UCSD-AML1 (cell line): ENCODE measurements around the gene MAPKAPK2.

ENCODE experiments used
- DNase-seq: peaks from one replicate; lab custom pipeline; 2025; ENCODE audit not compliant: unreplicated experiment; lab: John Stamatoyannopoulos, UW

The MAPKAPK2 gene

DNA sequence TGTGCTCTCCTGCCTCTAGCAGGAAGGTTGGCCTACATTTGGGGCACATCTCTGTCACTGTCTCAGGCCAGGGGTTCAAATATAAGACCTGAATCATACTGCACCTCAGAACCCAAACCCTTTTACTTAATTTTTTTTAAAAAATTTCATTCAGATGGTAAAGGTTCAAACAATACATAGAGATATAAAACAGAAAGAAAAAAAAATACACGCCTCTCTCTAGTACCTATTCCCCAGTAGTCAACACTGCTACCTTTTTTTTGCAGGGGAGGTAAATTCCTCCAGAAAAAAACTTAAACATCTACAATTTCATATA, 32.9 kb downstream of the MAPKAPK2 start:
- no peak for DNase-seq

DNA sequence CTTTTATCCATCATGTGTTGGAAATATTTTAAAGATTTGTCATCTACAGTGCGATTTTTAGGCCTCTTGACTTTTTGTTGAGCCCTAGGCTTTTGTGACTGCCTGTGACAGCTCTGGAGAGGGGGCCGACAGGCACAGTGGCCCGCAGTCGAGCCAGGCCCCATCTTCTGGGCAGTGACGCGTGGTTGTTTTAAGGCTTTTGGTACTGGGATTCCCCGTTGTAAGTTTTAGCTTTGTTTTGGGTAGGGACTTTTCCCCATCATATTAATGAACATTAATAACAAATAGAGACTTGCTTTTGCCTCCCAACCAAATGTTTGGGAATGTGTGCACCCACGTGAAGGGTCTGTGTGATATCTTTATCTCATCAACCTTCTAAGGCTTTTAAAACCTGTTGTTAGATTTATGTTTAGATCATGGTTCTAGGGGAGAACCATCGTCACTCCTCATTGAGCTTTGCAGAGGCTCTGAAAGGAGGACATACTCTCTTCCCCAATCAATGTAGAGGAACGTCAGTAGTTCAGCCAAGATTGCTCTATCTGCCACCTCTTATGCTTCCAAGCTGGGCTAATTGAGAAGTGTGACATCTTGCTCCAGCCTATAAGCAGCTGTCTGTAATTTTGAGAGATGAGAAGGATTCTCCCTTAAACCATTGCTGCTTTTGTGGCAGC, 34.6 kb downstream of the MAPKAPK2 start:
- DNase-seq: no peak

DNA sequence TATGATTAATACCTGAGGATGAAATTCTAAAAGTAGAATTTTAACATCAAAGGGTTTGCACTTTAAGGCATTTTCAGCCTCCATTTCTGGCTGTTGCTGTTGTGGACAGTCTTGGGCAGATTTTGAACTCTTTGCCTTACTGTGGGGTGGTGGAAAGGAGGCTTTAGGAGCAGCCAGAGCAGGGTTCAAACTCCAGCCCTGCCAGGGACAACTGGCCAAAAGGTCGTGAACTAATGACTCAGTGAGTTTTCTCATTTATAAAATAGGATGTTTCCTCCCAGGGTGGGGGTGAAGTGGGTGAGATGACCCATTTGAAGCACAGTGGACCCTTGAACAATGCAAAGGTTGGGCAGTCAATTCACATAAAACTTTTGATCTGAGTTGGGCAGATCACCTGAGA, 36.7 kb downstream of the MAPKAPK2 start:
- no peak for DNase-seq

DNA sequence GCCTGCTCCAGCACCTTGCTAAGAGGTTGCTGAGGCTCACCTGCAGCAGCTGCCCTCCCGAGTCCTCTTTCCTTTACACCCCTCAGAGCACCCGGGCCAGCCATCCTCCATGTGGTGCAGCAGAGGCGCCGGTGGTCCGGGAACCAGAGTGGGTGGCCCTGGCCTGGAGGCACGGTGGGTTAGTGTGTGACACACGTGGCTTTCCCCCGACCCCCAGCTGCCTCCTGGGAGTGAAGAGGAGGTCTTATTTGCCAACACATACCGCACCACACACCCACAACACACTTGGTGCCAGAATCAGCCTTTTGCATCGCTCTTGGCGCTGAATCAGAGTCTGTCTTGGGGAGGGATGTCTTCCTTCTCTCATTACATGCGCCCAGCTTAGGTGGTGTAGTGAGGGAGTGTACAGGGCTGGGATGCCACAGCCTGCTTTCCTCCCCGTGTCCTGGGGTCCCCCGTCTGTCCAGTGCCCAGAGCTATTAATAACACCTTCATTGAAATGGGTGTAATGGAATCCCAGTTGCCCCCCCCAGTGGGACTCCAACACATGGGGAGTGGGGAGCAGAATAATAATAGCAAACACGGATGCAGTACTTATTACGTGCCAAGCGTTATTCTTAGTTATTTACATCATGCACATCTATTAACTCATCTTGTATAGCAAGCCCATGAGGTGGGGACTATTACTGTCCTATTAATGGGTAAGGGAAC, 38.2 kb downstream of the MAPKAPK2 start:
- no peak for DNase-seq

DNA sequence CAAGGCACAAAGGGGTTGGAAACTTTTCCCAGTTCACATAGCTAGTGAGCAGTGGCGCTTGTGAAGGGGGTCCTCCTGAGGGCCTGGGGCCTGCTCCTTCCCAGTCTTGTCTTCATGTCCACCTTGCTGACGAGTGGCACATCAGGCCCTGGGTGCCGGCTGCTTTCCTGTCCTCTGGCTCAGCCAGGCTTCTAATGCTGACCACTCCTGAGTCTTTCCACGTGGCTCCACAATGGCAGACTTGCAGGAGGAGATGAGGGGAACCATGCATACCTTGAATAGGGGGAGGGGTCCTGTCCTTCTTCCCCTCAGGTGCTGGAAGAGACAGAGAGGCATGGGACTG, 38.7 kb downstream of the MAPKAPK2 start:
- no peak for DNase-seq

- DNase-seq: no peak
Observed at GRCh38 chr1:206723805-206724472, 39.2 kb downstream of the MAPKAPK2 start.

DNA sequence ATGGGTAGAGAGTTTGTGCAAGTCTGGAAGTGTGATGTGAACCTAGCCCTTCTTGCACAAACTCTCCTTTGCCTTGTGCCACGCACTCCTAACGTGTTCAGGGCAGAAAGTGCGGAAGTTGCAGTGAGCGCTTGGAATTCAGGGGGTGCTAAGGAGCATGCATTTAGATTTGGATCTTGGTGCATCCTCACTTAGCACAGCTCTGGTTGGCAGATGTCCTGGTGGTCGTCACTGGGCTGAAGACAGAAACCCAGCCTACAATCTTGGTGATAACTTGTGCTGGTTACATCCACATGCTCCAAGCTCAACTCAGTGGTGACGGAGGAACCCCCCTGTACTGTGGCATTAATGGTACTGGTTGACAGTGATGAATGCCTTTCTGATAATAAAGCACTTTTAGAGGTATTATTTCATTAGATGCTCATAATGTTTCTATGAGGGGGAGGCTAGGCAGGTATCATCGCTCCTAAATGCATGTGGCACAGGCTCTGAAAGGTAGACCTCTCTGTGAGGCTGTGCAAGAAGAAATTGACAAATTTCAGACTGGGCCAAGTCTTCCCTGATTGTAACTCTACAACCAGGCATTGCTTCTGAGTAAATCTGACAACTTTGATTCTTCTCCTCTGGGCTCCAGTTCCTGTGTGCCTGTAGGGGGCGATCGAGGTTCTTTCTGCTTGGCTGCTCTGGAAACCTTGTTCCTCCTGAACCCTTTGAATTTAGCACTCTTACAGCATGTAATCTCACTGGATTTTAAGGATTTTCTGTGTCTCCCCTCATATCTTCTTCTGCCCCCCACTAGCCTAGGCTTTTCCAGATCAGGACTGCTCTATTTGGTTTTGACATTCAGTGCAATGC, 40.6 kb downstream of the MAPKAPK2 start:
- peak; percentile 34 for DNase-seq

GRCh38 chr1:206727981-206728696, 43.4 kb downstream of the MAPKAPK2 start:
- DNase-seq: no peak

DNA sequence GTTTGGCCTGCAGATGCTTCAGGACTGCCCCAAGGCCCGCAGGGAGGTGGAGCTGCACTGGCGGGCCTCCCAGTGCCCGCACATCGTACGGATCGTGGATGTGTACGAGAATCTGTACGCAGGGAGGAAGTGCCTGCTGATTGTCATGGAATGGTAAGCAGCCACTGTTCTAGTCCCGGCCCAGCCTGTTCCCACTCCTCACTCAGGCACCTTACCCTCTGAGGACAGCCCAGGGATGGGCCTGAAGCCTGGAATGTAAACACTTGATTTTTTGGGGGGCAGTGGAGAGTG, 43.9 kb downstream of the MAPKAPK2 start:
- DNase-seq: no peak

DNA sequence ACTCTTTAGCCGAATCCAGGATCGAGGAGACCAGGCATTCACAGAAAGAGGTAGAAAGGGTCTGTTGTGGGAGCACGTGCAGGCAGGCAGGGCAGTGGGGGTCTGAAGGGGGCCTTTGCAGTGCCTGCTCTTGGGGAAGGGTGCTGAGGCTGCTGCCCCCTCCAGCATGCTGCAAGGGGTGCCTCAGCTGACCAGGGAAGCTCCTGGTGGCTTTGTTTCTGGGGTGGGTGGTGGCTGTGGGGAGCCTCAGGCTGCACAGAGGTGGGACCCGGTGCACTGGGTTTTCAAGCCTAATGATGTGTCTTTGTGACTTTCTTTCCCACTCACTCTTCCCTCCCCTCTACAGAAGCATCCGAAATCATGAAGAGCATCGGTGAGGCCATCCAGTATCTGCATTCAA, 44.3 kb downstream of the MAPKAPK2 start:
- no peak for DNase-seq

DNA sequence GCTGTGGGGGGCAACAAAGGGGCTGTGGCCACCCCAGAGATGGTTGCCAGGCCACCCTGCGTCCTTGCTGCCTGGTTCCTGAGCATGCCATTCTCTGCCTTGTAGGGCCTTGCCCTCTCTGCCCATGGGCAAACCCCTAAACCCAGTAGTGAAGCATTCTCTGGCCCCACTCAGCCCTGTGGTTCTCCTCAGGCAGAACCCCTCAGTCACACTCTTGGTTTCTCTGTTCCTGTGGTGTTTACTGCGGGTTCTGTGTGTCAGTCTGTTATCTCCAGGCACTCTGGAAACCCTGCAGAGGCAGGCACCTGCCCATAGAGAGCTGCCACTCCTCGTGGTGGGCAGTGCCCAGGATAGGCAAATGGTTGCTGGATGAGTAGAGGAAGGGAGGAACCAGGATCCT, 44.8 kb downstream of the MAPKAPK2 start:
- no peak for DNase-seq

GRCh38 chr1:206732508-206732907, 47.8 kb downstream of the MAPKAPK2 start:
- no peak for DNase-seq

DNA sequence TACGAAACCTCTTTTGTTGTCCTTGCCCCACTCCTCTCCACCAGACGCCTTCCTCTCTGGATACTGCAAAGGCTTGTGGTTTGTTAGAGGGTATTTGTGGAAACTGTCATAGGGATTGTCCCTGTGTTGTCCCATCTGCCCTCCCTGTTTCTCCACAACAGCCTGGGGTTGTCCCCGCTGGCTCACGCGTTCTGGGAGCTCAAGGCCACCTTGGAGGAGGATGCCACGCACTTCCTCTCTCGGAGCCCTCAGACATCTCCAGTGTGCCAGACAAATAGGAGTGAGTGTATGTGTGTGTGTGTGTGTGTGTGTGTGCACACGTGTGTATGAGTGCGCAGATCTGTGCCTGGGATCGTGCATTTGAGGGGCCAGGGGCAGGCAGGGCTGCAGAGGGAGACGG, 48.3 kb downstream of the MAPKAPK2 start:
- DNase-seq: no peak

DNA sequence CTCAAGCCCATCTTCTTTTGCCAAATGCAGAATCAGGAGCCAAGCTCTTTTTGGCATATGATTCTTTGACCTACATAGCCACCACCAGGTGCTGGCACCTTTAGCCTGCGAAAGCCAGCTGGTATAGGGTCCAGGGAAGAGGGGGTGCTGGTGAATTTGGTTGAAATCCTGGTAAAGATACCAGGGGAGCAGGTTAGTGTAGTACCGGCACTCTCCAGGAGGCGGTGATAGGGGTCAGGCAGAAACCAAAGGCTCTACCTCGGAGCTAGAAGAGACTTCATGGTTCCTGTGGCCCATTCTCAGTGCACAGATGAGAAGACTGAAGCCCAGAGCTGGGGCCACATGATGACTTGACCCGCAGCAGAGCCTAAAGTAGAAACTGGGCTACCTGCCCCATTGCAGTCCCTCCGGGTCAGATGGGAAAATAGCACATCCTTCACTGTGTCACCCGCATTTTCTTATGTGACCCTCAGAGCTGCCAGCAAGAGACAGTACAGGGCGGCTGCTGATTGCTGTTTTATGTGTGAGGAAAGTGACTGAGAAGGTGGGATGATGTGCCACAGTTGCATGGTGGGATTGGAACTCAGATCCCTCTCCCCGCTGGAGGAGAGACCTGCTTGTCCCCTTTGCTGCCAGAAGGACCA, 49.9 kb downstream of the MAPKAPK2 start:
- peak; percentile 41 for DNase-seq

GRCh38 chr1:206735553-206736031, 50.9 kb downstream of the MAPKAPK2 start:
- no peak for DNase-seq

GRCh38 chr1:206736878-206737728, 52.4 kb downstream of the MAPKAPK2 start:
- DNase-seq: no peak

DNA sequence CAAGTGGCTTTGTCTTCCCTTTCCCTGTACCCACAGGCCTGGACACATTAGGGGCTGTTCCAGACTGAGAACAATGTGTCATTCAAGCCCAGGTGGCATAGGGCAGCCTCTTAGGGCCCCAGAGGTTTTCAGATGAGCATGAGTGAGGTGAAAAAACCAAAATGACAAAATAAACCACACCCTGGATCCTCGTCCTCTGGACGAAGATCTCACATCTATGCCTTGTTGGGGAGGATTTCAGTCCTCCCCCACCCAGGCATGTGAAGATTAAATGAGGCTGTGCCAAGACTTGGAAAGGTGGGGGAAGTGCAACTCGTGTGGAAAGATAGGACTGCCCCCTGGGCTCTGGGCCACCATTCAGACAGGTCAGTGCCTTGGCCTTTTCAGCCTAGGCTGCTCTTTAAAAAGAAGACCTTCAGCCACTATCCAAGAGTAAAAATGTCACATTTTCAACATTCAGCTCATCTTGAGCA, 53.1 kb downstream of the MAPKAPK2 start:
- no peak for DNase-seq

DNA sequence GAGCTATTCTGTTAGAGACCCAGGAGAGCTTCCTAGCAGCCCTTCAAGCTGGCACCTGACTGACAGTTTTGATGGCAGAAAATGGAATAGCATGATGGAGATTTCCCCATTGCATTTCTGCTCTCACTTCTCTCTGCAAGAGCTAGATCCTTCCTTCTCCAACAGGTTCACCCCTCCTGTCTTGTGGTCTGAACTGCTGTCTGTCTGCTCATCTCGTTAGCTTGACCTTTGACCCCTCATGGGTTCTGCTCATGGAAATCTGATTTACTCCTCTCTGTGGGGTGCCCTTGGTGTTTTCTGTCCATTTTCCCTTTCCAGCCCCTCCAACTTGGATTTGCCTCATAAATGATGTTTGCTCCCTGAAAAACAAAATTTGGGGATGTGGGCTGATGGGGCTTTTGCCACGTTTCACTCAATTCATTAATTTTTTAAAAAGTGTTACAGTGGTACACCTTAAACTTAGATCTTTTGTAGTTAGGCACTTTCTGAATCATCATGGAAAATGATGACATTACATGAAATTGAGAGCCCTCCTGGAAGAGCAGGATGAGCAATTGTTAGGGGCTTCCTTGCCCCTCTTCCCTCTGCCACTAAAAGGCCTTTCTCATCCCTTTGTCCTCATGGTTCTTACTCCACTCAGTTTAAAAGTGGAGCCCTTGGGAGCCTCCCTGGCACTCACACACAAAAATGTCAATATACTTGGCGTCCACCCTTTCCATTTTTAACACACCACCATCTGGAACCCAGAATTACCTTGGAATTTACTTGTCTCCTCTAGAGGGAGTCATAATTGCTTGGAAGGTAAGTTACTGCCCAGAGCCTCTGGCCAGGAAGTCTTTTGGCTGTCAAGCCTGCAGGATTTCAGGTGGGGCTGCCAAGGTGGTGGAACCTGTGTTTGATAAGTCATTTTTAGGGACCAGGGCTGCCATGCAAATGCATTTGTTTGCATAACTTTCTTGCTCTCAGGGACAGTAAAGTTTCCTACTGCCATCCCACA, 54.0 kb downstream of the MAPKAPK2 start:
- no peak for DNase-seq
